Fibroblast of skin of right biceps (primary cell): ENCODE data around the gene ACTR3.

Source experiments
- DNase-seq: peaks from one replicate; pipeline ENCODE4 v3.0.0-alpha.2; 2013

ACTR3 gene

GRCh38 chr2:114006460-114006859 is 116.6 kb downstream of the ACTR3 start:
- DNase-seq = no peak

DNA sequence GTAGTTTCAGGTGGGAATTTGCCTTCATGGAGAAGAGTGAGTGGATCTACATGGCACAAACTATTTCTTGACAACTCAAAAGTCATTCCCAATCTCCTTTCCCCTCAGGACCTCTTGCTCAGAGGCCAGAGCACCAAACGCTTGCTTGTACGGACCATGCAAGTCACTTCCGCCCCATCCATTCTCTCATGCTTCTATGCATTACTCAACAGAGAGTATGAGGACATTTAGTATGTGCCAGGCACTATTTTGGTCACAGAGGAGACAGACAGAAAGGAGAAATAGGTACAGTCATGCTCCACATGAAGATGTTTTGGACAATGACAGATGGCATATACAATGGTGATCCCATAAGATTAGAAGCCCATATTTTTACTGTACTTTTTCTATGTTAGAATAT is 117.5 kb downstream of the ACTR3 start:
- no peak for DNase-seq

- no peak for DNase-seq
Observed at GRCh38 chr2:114008720-114009119, 118.8 kb downstream of the ACTR3 start.

DNA sequence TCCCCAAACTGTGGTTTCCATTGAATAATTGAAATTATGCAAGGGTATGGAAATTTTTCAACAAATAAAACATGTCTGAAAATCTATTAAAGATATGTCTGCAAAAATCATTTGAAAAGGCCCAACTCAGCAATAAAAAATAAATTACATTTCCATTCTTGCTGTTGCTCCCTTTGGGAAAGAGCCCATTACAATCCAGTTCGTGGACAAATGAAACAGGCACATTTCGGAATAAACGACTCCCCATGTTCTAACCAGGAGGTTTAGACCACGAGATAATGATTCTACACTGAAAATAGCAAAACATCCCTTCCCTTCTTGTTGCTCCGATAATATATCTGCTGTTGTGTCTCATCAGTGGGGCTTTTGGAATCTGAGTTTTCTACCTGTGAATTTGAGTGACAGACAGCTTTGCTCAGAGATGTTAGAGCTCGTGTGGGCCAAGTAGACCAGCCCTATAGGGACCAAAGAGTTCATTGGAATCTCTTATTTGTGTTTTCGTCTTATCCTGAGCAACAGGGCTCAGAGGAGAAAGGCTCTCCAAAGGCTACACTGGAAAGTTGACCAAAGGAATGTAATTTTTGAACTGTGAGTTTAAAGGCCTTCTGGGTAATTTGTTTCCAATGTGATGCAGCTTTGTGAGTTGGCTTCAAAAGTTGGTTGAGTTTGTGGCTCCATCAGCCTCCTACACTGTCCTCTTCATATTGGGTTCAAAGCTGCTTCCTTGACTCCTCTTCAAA is 119.5 kb downstream of the ACTR3 start:
- no peak for DNase-seq

DNA sequence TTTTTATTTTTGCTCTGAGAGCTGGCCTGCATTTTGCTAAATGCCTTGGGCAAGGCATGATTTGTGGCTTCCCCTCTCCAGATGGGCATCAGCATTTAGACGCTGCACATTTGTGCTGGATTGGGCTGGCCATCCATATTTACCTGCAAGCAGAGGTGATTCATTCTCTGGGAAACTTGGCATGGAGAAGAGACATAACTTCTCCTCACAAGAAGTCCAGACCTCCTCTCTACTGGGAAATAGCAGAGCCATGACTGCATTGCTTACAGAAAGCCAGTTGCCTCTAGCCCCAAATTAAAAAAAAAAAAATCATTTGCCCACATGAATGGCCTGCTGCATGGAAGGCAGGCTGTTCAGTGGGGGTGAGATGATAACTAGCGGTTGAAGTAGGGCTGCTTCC is 120.1 kb downstream of the ACTR3 start:
- DNase-seq = no peak

DNA sequence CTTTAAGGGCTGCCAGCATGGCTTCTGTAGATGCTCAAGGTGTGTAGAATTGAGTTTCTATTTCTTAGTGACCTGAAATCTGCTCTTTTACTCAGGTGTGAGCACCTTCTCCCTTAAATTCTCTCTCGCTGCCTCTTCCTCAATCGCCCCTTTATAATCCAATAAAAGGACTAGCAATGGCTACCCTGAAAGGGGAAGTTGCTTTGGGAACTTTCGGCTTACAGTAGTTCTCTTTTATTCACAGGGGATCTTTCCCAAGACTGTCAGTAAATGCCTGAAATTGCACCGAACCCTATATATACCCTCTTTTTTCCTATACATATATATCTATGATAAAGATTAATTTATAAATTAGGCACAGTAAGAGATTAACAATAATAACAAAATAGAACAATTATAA is 121.8 kb downstream of the ACTR3 start:
- DNase-seq = no peak
